Gastrocnemius medialis (tissue), 4 donors: ENCODE data around the gene HCFC1.

Experiments
- CTCF ChIP-seq, 5 experiments: fragments of 450-650 bp in 3 of 5; fragments of 200-600 bp in 2 of 5; sonication (generic) in 2 of 5; IDR thresholded peaks in 4 of 5; conservative IDR thresholded peaks in 1 of 5; 1 replicate in 4 of 5; 2 replicates in 1 of 5; pipeline ENCODE4 v1.5.1; 2016 to 2019; ENCODE audit warnings: antibody characterized with exemption in 5 of 5, mild to moderate bottlenecking in 3 of 5, moderate library complexity in 3 of 5
- POLR2A ChIP-seq, 2 donors: fragments of 450-650 bp; IDR thresholded peaks; one replicate each; pipeline ENCODE4 v1.6.1; 2017; ENCODE audit warnings: antibody characterized with exemption in 2 of 2, mild to moderate bottlenecking in 2 of 2, moderate library complexity in 2 of 2

- no peak for TF ChIP-seq POLR2A (IDR thresholded peaks at IDR 0.05)
- peak; percentile 63 to 91 (median 87) for TF ChIP-seq CTCF (IDR thresholded peaks at IDR 0.05 in 4 of 5, conservative IDR thresholded peaks at IDR 0.05 in 1 of 5)
Measured at GRCh38 chrX:154013614-154014360, 42.2 kb upstream of the HCFC1 start.
